ENCODE measurements around the gene ZNF12. TPM values are rescaled to one million over a fixed set of nuclear protein-coding genes. Genes with fewer than 3 reads are reported as not detected.

Gene ZNF12
- total and polyA plus RNA-seq, 2 of the 8 experiments (the other 6 are each of a cell fraction or from before 2014, with no cell fraction given): 6.7 to 16.2 TPM

- FAIRE-seq (no peak), DNase-seq (ENCODE audit: low read depth in 1 of 2, low spot score in 2 of 2) (no peak)
- ChIA-PET POLR2A (ENCODE audit: partially characterized antibody) (no interaction called here), CTCF (ENCODE audit: partially characterized antibody) (interaction anchor here (0.6 to 1.3 kb wide), 2 partner anchors 20 to 24 kb away, joined by 3 read pairs; no protein-coding TSS in a partner anchor)
- Histone ChIP-seq H2BK12ac (ENCODE audit: low read depth, low read length) (no peak overlapping the region), H3K56ac (replicated peaks; ENCODE audit: insufficient read length, low read depth, low read length) (no peak overlapping the region), H2BK120ac (replicated peaks; ENCODE audit: low read depth, low read length) (no peak overlapping the region), H3K23ac (ENCODE audit: insufficient read length) (no peak overlapping the region), H4K91ac (replicated peaks; ENCODE audit: insufficient read length, low read length) (no peak overlapping the region), H3K23me2 (ENCODE audit: low read depth, low read length) (no peaks in the 10 kb centered on the region; the same call in 1 of the 2 replicates), H3K27me3 (replicated peaks in 1 of 4; ENCODE audit: control insufficient read depth in 3 of 4, extremely low read depth in 1 of 4, insufficient read depth in 3 of 4, low read length in 3 of 4) (no peaks in the 10 kb centered on the region), H3K36me3 (ENCODE audit: control insufficient read depth in 2 of 4, insufficient read depth in 4 of 4, low read length in 3 of 4) (peaks cover 0 to 6% (median 0%) of the 10 kb centered on the region in 4 experiments; a peak in 3 of 8 replicates), H2BK15ac (ENCODE audit: low read length) (no peak overlapping the region), H4K20me1 (replicated peaks in 1 of 2; ENCODE audit: control insufficient read depth in 1 of 2, insufficient read depth in 2 of 2, low read length in 2 of 2) (peaks cover 0 to 7% of the 10 kb centered on the region in 2 experiments), H4K8ac (ENCODE audit: extremely low read depth, insufficient read depth, low read length) (no peak overlapping the region; the same call in 1 of the 2 replicates), H3K27ac (ENCODE audit: low read depth, low read length) (no peak overlapping the region), H3K9ac (replicated peaks in 1 of 4; ENCODE audit: extremely low read depth in 1 of 4, low read depth in 3 of 4, low read length in 3 of 4) (no peak overlapping the region), H2BK5ac (ENCODE audit: low read depth, low read length) (no peak overlapping the region), H3K4me3 (ENCODE audit: extremely low read depth in 1 of 4, insufficient read depth in 2 of 4, low read depth in 3 of 4, low read length in 4 of 4) (no peak overlapping the region), H2BK20ac (ENCODE audit: low read length) (no peak overlapping the region), H3K18ac (ENCODE audit: extremely low read depth, low read length) (no peak overlapping the region), H4K5ac (ENCODE audit: insufficient read length, low read depth, low read length) (no peak overlapping the region), H2AFZ (ENCODE audit: low read length) (no peak overlapping the region), H3K79me1 (ENCODE audit: low read depth, low read length) (peaks cover 5% of the 10 kb centered on the region; the same call in 1 of the 2 replicates), H3K4me2 (ENCODE audit: insufficient read depth in 1 of 2, low read depth in 2 of 2, low read length in 2 of 2) (no peak overlapping the region), H3K14ac (ENCODE audit: insufficient read length) (no peak overlapping the region), H3K79me2 (ENCODE audit: control insufficient read depth in 1 of 2, insufficient read depth in 2 of 2, low read length in 2 of 2) (no peaks in the 10 kb centered on the region), H2AK5ac (ENCODE audit: low read depth, low read length) (no peak overlapping the region), H3K4me1 (replicated peaks in 1 of 4; ENCODE audit: control insufficient read depth in 3 of 4, insufficient read depth in 4 of 4, low read length in 3 of 4) (peaks cover 0 to 9% (median 2%) of the 10 kb centered on the region in 4 experiments; a peak in 3 of 7 replicates), H3K4ac (replicated peaks; ENCODE audit: insufficient read length, low read depth, low read length) (no peak overlapping the region), H3K9me3 (ENCODE audit: insufficient read depth in 2 of 2, low read depth in 1 of 2, low read length in 1 of 2) (no peaks in the 10 kb centered on the region)
- 86% methylated on average over 4 of the region's 4 CpGs; no CpG with 5 or more reads in 1 of the 2 experiments for WGBS, 2 experiments (ENCODE audit: extremely low coverage in 1 of 2, insufficient coverage in 1 of 2, insufficient read length in 1 of 2, insufficient replicate concordance in 2 of 2, low coverage in 1 of 2, low lambda C conversion rate in 2 of 2, missing lambda C conversion rate in 1 of 2)
- TF ChIP-seq JUN (IDR thresholded peaks at IDR 0.05; ENCODE audit: low read depth, low read length) (no peak), CHD1 (IDR thresholded peaks at IDR 0.05; ENCODE audit: low read depth, low read length) (no peak), CHD2 (IDR thresholded peaks at IDR 0.05; ENCODE audit: low read length) (no peak), ASH2L (IDR thresholded peaks at IDR 0.05; ENCODE audit: low read length) (no peak), HDAC6 (IDR thresholded peaks at IDR 0.05; ENCODE audit: low read depth, low read length) (no peak), RBBP5 (IDR thresholded peaks at IDR 0.05; ENCODE audit: borderline replicate concordance, low read depth, low read length) (no peak), CTCF (IDR thresholded peaks at IDR 0.05; ENCODE audit: control extremely low read depth in 1 of 3, insufficient read depth in 1 of 3, low read depth in 1 of 3, low read length in 3 of 3) (no peak), TCF12 (IDR thresholded peaks at IDR 0.05; ENCODE audit: low read depth, low read length) (no peak), BRCA1 (IDR thresholded peaks at IDR 0.05; ENCODE audit: low read depth, low read length) (no peak), SIX5 (IDR thresholded peaks at IDR 0.05; ENCODE audit: low read depth, low read length) (no peak), YY1 (IDR thresholded peaks at IDR 0.05; ENCODE audit: low read depth, low read length) (no peak), RNF2 (IDR thresholded peaks at IDR 0.05; ENCODE audit: borderline replicate concordance, low read depth, low read length, missing control alignments, poor library complexity, severe bottlenecking) (no peak)
Observed at GRCh38 chr7:6639032-6639431, 67.7 kb downstream of the ZNF12 start.

Measured in H1 (cell line).